Skeletal muscle tissue (tissue), 4 donors: ENCODE results near the gene SEBOX. TPM values are rescaled to one million over a fixed set of nuclear protein-coding genes. Genes with fewer than 3 reads are reported as not detected.

Experiments used
- H3K27ac ChIP-seq: one replicate; pipeline ENCODE4 v1.7.0; 2013; ENCODE audit warnings: mild to moderate bottlenecking, low read depth, low read length, inconsistent platforms
- H3K27me3 ChIP-seq, 3 donors: one replicate each; pipeline ENCODE4 v1.7.0; 2013; ENCODE audit warnings: low read length in 3 of 3; ENCODE audit not compliant: control insufficient read depth in 3 of 3, insufficient read depth in 3 of 3
- H3K36me3 ChIP-seq, 3 donors: one replicate each; pipeline ENCODE4 v1.7.0; 2013; ENCODE audit warnings: low read length in 3 of 3; ENCODE audit not compliant: control insufficient read depth in 3 of 3, insufficient read depth in 3 of 3
- H3K4me1 ChIP-seq, 3 donors: one replicate each; pipeline ENCODE4 v1.7.0; 2013; ENCODE audit warnings: low read length in 3 of 3, mild to moderate bottlenecking in 3 of 3; ENCODE audit not compliant: control insufficient read depth in 3 of 3, insufficient read depth in 3 of 3
- H3K4me3 ChIP-seq, 3 donors: one replicate each; pipeline ENCODE4 v1.7.0; 2013; ENCODE audit warnings: low read length in 3 of 3
- H3K9ac ChIP-seq, 3 donors: one replicate each; pipeline ENCODE4 v1.7.0; 2013; ENCODE audit warnings: low read length in 3 of 3, mild to moderate bottlenecking in 3 of 3, moderate library complexity in 2 of 3, low read depth in 1 of 3
- H3K9me3 ChIP-seq, 3 donors: one replicate each; pipeline ENCODE4 v1.7.0; 2013; ENCODE audit warnings: low read length in 3 of 3; ENCODE audit not compliant: control insufficient read depth in 3 of 3
- total RNA-seq: library from RNA; depleted of rRNA; stranded (reverse); fragments of >200 nt; gene quantifications from one replicate; pipeline ENCODE4 v1.2.3, GENCODE V29; 2014
- donor health status: Osteomylitis.

Gene SEBOX
- total RNA-seq, 1 donor from 2014 or later = not detected

- Histone ChIP-seq H3K4me1 (peaks cover 9 to 11% (median 9%) of the 10 kb centered on the region in 3 donors), H3K27me3 (no peaks in the 10 kb centered on the region), H3K36me3 (no peaks in the 10 kb centered on the region), H3K27ac (no peak overlapping the region), H3K4me3 (no peak overlapping the region), H3K9ac (no peak overlapping the region), H3K9me3 (no peaks in the 10 kb centered on the region)
These were observed 51.2 kb downstream of the SEBOX start for GRCh38 chr17:28313841-28314240.

Other genes starting within 250 kb of the SEBOX start
- gene TMEM97, start 46.0 kb downstream of the SEBOX start, total RNA-seq = 12.5 TPM
- gene IFT20, start 29.7 kb downstream of the SEBOX start, total RNA-seq = 19.8 TPM
- gene TNFAIP1, start 29.4 kb downstream of the SEBOX start, total RNA-seq = 18.8 TPM
- gene POLDIP2, start 7.7 kb downstream of the SEBOX start, total RNA-seq = 44.4 TPM
- 0.52 TPM for gene VTN, start 5.1 kb upstream of the SEBOX start, total RNA-seq
- gene SARM1, start 6.5 kb upstream of the SEBOX start, total RNA-seq = 5.7 TPM
- gene SLC46A1, start 41.0 kb upstream of the SEBOX start, total RNA-seq = 4.7 TPM
- not detected for gene SLC13A2, start 108.4 kb upstream of the SEBOX start, total RNA-seq
- gene FOXN1, start 141.1 kb upstream of the SEBOX start, total RNA-seq = not detected
- 5.7 TPM for gene UNC119, start 187.4 kb upstream of the SEBOX start, total RNA-seq
- gene PIGS, start 206.3 kb upstream of the SEBOX start, total RNA-seq = 19.3 TPM
- 4.7 TPM for gene ALDOC, start 211.7 kb upstream of the SEBOX start, total RNA-seq
- gene SPAG5, start 233.8 kb upstream of the SEBOX start, total RNA-seq = 5.7 TPM
- 3.7 TPM for gene RSKR, start 249.0 kb upstream of the SEBOX start, total RNA-seq